Neural progenitor cell (in vitro differentiated cells): Measurements from ENCODE around the gene MAJIN. TPM values are rescaled to one million over a fixed set of nuclear protein-coding genes. Genes with fewer than 3 reads are reported as not detected.
A peak's percentile ranks its signal among the peaks of the same experiment; 100 is the strongest.

Experiments
- DNase-seq: peaks from one replicate; pipeline ENCODE4 v3.0.0-alpha.2; 2016; ENCODE audit warnings: low spot score
- H2AFZ ChIP-seq: fragments of 200-600 bp; sonication (generic); replicated peaks from 2 replicates; pipeline ENCODE4 v1.6.1; 2016; ENCODE audit warnings: antibody characterized with exemption
- H3F3A ChIP-seq: fragments of 200-600 bp; sonication (generic); 2 replicates; pipeline ENCODE4 v1.6.1; 2016; ENCODE audit warnings: antibody characterized with exemption, low read depth
- H3K27ac ChIP-seq: fragments of 200-600 bp; sonication (generic); 2 replicates; pipeline ENCODE4 v1.5.1; 2016; ENCODE audit warnings: mild to moderate bottlenecking
- H3K27me3 ChIP-seq: fragments of 200-600 bp; sonication (generic); 2 replicates; pipeline ENCODE4 v1.6.1; 2016; ENCODE audit warnings: mild to moderate bottlenecking, moderate library complexity
- H3K36me3 ChIP-seq: fragments of 200-600 bp; sonication (generic); 2 replicates; pipeline ENCODE4 v1.5.1; 2016
- H3K4me1 ChIP-seq: fragments of 200-600 bp; sonication (generic); 2 replicates; pipeline ENCODE4 v1.6.1; 2016; ENCODE audit warnings: mixed run types
- H3K4me2 ChIP-seq: fragments of 200-600 bp; sonication (generic); 2 replicates; pipeline ENCODE4 v1.6.1; 2016
- H3K4me3 ChIP-seq: fragments of 200-600 bp; sonication (generic); 2 replicates; pipeline ENCODE4 v1.5.1; 2016
- H3K79me2 ChIP-seq: fragments of 200-600 bp; sonication (generic); 2 replicates; pipeline ENCODE4 v1.6.1; 2016; ENCODE audit warnings: low read depth
- H3K9ac ChIP-seq: fragments of 200-600 bp; sonication (generic); 2 replicates; pipeline ENCODE4 v1.6.1; 2016
- H3K9me3 ChIP-seq: fragments of 200-600 bp; sonication (generic); 2 replicates; pipeline ENCODE4 v1.5.1; 2016; ENCODE audit warnings: low read depth
- H4K20me1 ChIP-seq: fragments of 200-600 bp; sonication (generic); 2 replicates; pipeline ENCODE4 v1.6.1; 2016; ENCODE audit warnings: low read depth
- H3K27ac Mint-ChIP-seq: 3 replicates; pipeline ENCODE4 v1.8.0; 2021; ENCODE audit warnings: mixed read lengths
- H3K27me3 Mint-ChIP-seq: 2 replicates; pipeline ENCODE4 v1.8.0; 2022; ENCODE audit warnings: low read depth, mild to moderate bottlenecking, inconsistent platforms, moderate library complexity, mixed read lengths; ENCODE audit not compliant: insufficient read depth
- H3K36me3 Mint-ChIP-seq: 3 replicates; pipeline ENCODE4 v1.8.0; 2021; ENCODE audit warnings: mixed read lengths
- H3K4me1 Mint-ChIP-seq: 3 replicates; pipeline ENCODE4 v1.8.0; 2021; ENCODE audit warnings: mixed read lengths
- H3K4me3 Mint-ChIP-seq: 3 replicates; pipeline ENCODE4 v1.8.0; 2021; ENCODE audit warnings: mild to moderate bottlenecking, moderate library complexity, mixed read lengths
- H3K9me3 Mint-ChIP-seq: 3 replicates; pipeline ENCODE4 v1.8.0; 2020; ENCODE audit warnings: mixed read lengths
- EZH2 ChIP-seq: fragments of 200-600 bp; sonication (generic); IDR thresholded peaks from 2 replicates; pipeline ENCODE4 v1.6.1; 2017; ENCODE audit warnings: antibody characterized with exemption, mild to moderate bottlenecking, moderate library complexity
- EZH2phosphoT487 ChIP-seq: fragments of 200-600 bp; sonication (generic); IDR thresholded peaks from 2 replicates; pipeline ENCODE4 v1.6.1; 2017; ENCODE audit warnings: antibody characterized with exemption
- total RNA-seq: library from RNA; depleted of rRNA; stranded (reverse); fragments of >200 nt; gene quantifications from 2 replicates; pipeline ENCODE4 v1.2.3, GENCODE V29; 2015; ENCODE audit warnings: low replicate concordance
- TF ChIP-seq, protein P1 (sequence below): fragments of 200-600 bp; sonication (generic); IDR thresholded peaks from 2 replicates; pipeline ENCODE4 v1.5.1; 2017; ENCODE audit warnings: antibody characterized with exemption, mild to moderate bottlenecking

MAJIN gene, protein sequence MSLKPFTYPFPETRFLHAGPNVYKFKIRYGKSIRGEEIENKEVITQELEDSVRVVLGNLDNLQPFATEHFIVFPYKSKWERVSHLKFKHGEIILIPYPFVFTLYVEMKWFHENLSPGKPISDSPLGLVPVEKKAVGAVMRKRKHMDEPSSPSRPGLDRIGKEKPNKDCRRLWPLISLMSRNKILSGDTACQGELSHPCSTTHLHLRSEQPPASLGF
- 0.06 TPM in 1 of 2 replicates, not detected in the other for total RNA-seq

DNA sequence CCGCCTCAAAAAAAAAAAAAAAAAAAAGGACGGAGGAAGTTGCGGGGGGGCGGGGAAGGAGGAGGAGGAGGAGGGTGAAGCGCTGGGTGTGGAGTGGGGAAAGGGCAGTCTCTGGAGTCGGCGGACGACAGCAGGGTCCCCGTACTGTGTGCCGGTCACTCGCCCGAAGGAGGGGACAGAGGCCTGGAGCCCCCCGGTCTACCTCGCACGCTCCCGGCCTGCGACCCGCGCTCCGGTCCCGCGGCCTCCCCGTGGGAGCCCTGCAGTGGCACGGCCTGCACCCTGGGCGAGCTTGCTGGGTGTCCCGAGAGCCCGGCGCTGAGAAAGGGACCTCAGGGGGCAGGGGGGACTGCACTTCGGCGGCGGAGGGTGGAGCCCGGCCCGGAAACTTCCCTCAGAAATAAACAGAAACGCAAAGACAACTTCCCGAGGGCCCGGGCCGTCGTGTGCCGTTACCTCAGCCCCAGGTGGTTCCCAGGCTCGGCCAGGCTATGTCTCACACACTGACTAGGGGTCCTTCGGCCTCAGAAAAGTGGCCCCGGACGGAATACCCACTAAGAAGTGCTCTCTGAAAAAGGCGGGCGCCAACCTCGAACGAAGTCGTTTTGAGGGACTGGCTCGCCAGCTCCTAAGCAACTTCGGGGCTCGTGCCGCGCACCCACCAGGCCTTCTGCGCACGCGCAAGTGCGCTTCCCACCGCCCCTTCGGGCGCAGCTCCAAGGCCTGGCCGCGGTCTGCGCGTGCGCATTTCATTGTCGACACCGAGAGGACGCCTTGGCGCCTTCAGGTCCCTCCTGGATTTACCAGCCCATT lies at the start of gene MAJIN:
TSS of gene MAJIN (minus strand) at position 688 of the 813 bp plus-strand sequence. CDS start 12,703 bp downstream, outside the sequence.
- Histone ChIP-seq H3K4me3 (no peak within 1 kb of the TSS), H3K4me1 (no peaks in the 10 kb centered on the region), H3K4me2 (no peak within 1 kb of the TSS), H3K79me2 (no peaks in the 10 kb centered on the region), H3K36me3 (no peaks in the 10 kb centered on the region), H3K9me3 (no peaks in the 10 kb centered on the region), H3K27ac (no peak within 1 kb of the TSS), H2AFZ (peak within 1 kb of the TSS; percentile 68), H4K20me1 (no peaks in the 10 kb centered on the region), H3F3A (no peaks in the 10 kb centered on the region), H3K9ac (no peak within 1 kb of the TSS), H3K27me3 (peaks cover 4% of the 10 kb centered on the region)
- Mint-ChIP-seq H3K4me3 (no peak within 1 kb of the TSS), H3K36me3 (no peaks in the 10 kb centered on the region), H3K27ac (no peak within 1 kb of the TSS), H3K27me3 (peaks cover 9% of the 10 kb centered on the region), H3K9me3 (no peaks in the 10 kb centered on the region), H3K4me1 (no peaks in the 10 kb centered on the region)
- peak; percentile 63 for DNase-seq
- TF ChIP-seq EZH2phosphoT487 (no peak), EZH2 (no peak)

DNA sequence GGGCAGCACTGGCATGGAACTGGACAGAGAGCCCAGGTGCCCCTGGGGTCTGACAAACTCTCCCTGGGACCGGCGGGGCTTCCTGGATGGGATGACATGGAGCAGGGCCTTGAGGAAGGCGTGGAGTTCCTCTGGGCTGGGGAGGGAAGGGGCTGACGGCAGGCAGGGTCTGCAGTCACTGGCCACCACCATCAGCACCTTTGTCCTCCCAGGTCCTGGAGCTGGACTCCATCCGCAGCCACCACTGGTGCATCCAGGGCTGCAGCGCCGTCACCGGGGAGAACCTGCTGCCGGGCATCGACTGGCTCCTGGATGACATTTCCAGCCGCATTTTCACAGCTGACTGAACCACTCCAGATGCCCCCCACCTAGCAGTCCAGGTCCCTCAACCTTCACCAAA lies 49.6 kb upstream of the MAJIN start:
- Histone ChIP-seq H3K27ac (no peak overlapping the region), H3K79me2 (peaks cover 1% of the 10 kb centered on the region), H3K4me3 (no peak overlapping the region), H4K20me1 (no peaks in the 10 kb centered on the region), H3F3A (no peaks in the 10 kb centered on the region), H3K9ac (no peak overlapping the region), H3K36me3 (no peaks in the 10 kb centered on the region), H3K27me3 (no peaks in the 10 kb centered on the region), H3K9me3 (no peaks in the 10 kb centered on the region), H2AFZ (no peak overlapping the region), H3K4me1 (no peaks in the 10 kb centered on the region), H3K4me2 (no peak overlapping the region)
- H3K27ac Mint-ChIP-seq, result no peak overlapping the region
- H3K36me3 Mint-ChIP-seq, result peaks cover 18% of the 10 kb centered on the region
- no peak for TF ChIP-seq EZH2phosphoT487
- no peak for TF ChIP-seq EZH2
- TF ChIP-seq, protein P1, sequence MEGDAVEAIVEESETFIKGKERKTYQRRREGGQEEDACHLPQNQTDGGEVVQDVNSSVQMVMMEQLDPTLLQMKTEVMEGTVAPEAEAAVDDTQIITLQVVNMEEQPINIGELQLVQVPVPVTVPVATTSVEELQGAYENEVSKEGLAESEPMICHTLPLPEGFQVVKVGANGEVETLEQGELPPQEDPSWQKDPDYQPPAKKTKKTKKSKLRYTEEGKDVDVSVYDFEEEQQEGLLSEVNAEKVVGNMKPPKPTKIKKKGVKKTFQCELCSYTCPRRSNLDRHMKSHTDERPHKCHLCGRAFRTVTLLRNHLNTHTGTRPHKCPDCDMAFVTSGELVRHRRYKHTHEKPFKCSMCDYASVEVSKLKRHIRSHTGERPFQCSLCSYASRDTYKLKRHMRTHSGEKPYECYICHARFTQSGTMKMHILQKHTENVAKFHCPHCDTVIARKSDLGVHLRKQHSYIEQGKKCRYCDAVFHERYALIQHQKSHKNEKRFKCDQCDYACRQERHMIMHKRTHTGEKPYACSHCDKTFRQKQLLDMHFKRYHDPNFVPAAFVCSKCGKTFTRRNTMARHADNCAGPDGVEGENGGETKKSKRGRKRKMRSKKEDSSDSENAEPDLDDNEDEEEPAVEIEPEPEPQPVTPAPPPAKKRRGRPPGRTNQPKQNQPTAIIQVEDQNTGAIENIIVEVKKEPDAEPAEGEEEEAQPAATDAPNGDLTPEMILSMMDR, result no peak
- H3K4me1 Mint-ChIP-seq, result no peaks in the 10 kb centered on the region
- H3K4me3 Mint-ChIP-seq, result no peak overlapping the region
- DNase-seq, result no peak
- H3K27me3 Mint-ChIP-seq, result peaks cover 2% of the 10 kb centered on the region
- H3K9me3 Mint-ChIP-seq, result no peaks in the 10 kb centered on the region

DNA sequence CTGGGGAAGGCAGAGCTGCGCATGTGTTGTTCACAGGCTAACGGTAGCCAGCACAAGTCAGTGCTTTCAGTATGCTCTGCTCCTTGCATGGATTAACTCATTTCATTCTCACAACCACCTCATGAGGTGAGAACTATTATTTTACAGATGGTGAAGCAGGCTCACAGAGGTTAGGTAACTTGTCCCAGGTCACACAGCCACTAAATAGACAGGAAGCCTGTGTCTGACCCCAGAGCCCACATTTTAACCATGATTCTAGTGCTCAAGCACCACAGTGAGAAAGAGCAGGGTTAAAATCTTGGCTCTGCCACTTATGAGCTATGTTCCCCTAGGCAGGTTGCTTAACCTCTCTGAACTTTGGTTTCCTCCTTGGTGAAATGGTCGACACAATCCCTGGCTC lies 49.1 kb upstream of the MAJIN start:
- no peaks in the 10 kb centered on the region for H3K4me1 Mint-ChIP-seq
- Histone ChIP-seq H3K4me3 (no peak overlapping the region), H2AFZ (no peak overlapping the region), H4K20me1 (no peaks in the 10 kb centered on the region), H3K4me2 (no peak overlapping the region), H3K4me1 (no peaks in the 10 kb centered on the region), H3F3A (no peaks in the 10 kb centered on the region), H3K27ac (no peak overlapping the region), H3K36me3 (no peaks in the 10 kb centered on the region), H3K9ac (no peak overlapping the region), H3K79me2 (peaks cover 6% of the 10 kb centered on the region), H3K9me3 (no peaks in the 10 kb centered on the region), H3K27me3 (no peaks in the 10 kb centered on the region)
- TF ChIP-seq, protein P1, result no peak
- TF ChIP-seq EZH2 (no peak), EZH2phosphoT487 (no peak)
- no peak overlapping the region for H3K27ac Mint-ChIP-seq
- peaks cover 22% of the 10 kb centered on the region for H3K36me3 Mint-ChIP-seq
- peaks cover 2% of the 10 kb centered on the region for H3K27me3 Mint-ChIP-seq
- H3K4me3 Mint-ChIP-seq, result no peak overlapping the region
- DNase-seq, result no peak
- H3K9me3 Mint-ChIP-seq, result no peaks in the 10 kb centered on the region

DNA sequence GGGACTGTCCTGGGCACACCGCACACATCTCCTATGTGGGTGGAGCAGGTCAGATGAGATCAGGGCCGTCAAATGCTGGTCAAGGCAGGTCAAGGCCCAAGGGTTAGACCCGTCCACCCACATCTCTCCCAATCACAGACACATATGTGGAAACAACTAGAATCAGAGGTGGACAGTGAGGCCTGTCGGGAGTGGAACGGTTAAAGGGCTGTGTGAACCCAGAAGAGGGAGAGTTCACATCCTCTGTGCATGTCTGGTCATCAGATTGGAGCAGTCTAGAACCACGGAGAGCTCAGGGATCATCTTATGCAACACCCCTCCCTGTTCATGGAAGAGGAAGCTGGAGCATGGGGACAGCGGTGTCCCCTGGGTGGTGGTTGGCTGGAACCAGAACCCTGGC lies 47.9 kb upstream of the MAJIN start:
- no peak for DNase-seq
- TF ChIP-seq EZH2 (no peak), EZH2phosphoT487 (no peak)
- TF ChIP-seq, protein P1, result no peak
- no peaks in the 10 kb centered on the region for H3K27me3 ChIP-seq
- H3K36me3 ChIP-seq, result no peaks in the 10 kb centered on the region
- Mint-ChIP-seq H3K9me3 (no peaks in the 10 kb centered on the region), H3K27ac (no peak overlapping the region), H3K27me3 (peaks cover 2% of the 10 kb centered on the region), H3K4me3 (no peak overlapping the region), H3K4me1 (peaks cover 5% of the 10 kb centered on the region), H3K36me3 (peaks cover 24% of the 10 kb centered on the region)
- no peak overlapping the region for H2AFZ ChIP-seq
- H3K4me2 ChIP-seq, result no peak overlapping the region
- H3K4me3 ChIP-seq, result no peak overlapping the region
- H4K20me1 ChIP-seq, result no peaks in the 10 kb centered on the region
- no peaks in the 10 kb centered on the region for H3K4me1 ChIP-seq
- H3K9me3 ChIP-seq, result no peaks in the 10 kb centered on the region
- H3F3A ChIP-seq, result peaks cover 3% of the 10 kb centered on the region
- H3K79me2 ChIP-seq, result peaks cover 18% of the 10 kb centered on the region
- no peak overlapping the region for H3K27ac ChIP-seq
- H3K9ac ChIP-seq, result no peak overlapping the region
